WTC11 (cell line): ENCODE data around the gene SMIM29. TPM values are rescaled to one million over a fixed set of nuclear protein-coding genes. Genes with fewer than 3 reads are reported as not detected.

Experiments
- ATAC-seq: fragments of 200-7000 bp; cut with Tn5 transposase; 2 replicates; pipeline ENCODE4 v1.10.0; 2021; ENCODE audit warnings: mild to moderate bottlenecking, moderate library complexity
- CTCF ChIA-PET: fragments of 300-600 bp; sonication (Branson Sonifier 250); formaldehyde crosslinking; loops from one replicate; lab custom pipeline; 2021; ENCODE audit warnings: antibody characterized with exemption; lab: Charles Lee
- POLR2A ChIA-PET: fragments of 350-600 bp; sonication (Branson Sonifier 250); formaldehyde crosslinking; loops from one replicate; lab custom pipeline; 2021; ENCODE audit warnings: antibody characterized with exemption; lab: Charles Lee
- DNase-seq: peaks from one replicate; pipeline ENCODE4 v3.0.0; 2021; ENCODE audit warnings: low spot score
- H3K27ac Mint-ChIP-seq: 2 replicates; pipeline ENCODE4 v1.8.0; 2021; ENCODE audit warnings: mixed read lengths
- H3K27me3 Mint-ChIP-seq: 2 replicates; pipeline ENCODE4 v1.8.0; 2021; ENCODE audit warnings: low read depth, mild to moderate bottlenecking, moderate library complexity, mixed read lengths
- H3K36me3 Mint-ChIP-seq: 2 replicates; pipeline ENCODE4 v1.8.0; 2021; ENCODE audit warnings: mixed read lengths
- H3K4me1 Mint-ChIP-seq: 2 replicates; pipeline ENCODE4 v1.8.0; 2022; ENCODE audit warnings: mixed read lengths
- H3K4me3 Mint-ChIP-seq: 2 replicates; pipeline ENCODE4 v1.8.0; 2021; ENCODE audit warnings: mild to moderate bottlenecking, moderate library complexity, mixed read lengths
- H3K9me3 Mint-ChIP-seq: 2 replicates; pipeline ENCODE4 v1.8.0; 2021; ENCODE audit warnings: mixed read lengths
- ATF2 ChIP-seq: sonication (generic); formaldehyde crosslinking; IDR thresholded peaks from 2 replicates; pipeline ENCODE4 v1.8.1; 2022; ENCODE audit warnings: low read depth, missing genetic modification reagents, borderline replicate concordance
- ESRRA ChIP-seq: sonication (generic); formaldehyde crosslinking; IDR thresholded peaks from 2 replicates; pipeline ENCODE4 v1.8.1; 2022; ENCODE audit warnings: mild to moderate bottlenecking, missing genetic modification reagents, borderline replicate concordance
- FOXP1 ChIP-seq: sonication (generic); formaldehyde crosslinking; IDR thresholded peaks from 2 replicates; pipeline ENCODE4 v1.8.0; 2022; ENCODE audit warnings: missing genetic modification reagents, mild to moderate bottlenecking, moderate library complexity, borderline replicate concordance
- GTF2I ChIP-seq: fragments of 250-450 bp; sonication (Bioruptor Pico); conservative IDR thresholded peaks from 2 replicates; pipeline ENCODE4 v1.4.0; 2021; ENCODE audit warnings: mild to moderate bottlenecking
- MAX ChIP-seq: sonication (generic); formaldehyde crosslinking; IDR thresholded peaks from 2 replicates; pipeline ENCODE4 v1.8.0; 2022; ENCODE audit warnings: mild to moderate bottlenecking, missing genetic modification reagents
- NFYB ChIP-seq: sonication (generic); formaldehyde crosslinking; conservative IDR thresholded peaks from 2 replicates; pipeline ENCODE4 v1.8.0; 2022; ENCODE audit warnings: low read depth, missing genetic modification reagents
- SMAD4 ChIP-seq: sonication (generic); formaldehyde crosslinking; IDR thresholded peaks from 2 replicates; pipeline ENCODE4 v1.8.0; 2022; ENCODE audit warnings: mild to moderate bottlenecking, missing genetic modification reagents
- SP1 ChIP-seq: sonication (generic); formaldehyde crosslinking; conservative IDR thresholded peaks from 2 replicates; pipeline ENCODE4 v1.8.1; 2022; ENCODE audit warnings: missing genetic modification reagents
- STAT6 ChIP-seq: sonication (generic); formaldehyde crosslinking; conservative IDR thresholded peaks from 2 replicates; pipeline ENCODE4 v1.8.1; 2023; ENCODE audit warnings: mild to moderate bottlenecking, low read depth, missing genetic modification reagents, moderate library complexity
- TEAD4 ChIP-seq: sonication (generic); formaldehyde crosslinking; IDR thresholded peaks from 2 replicates; pipeline ENCODE4 v1.8.0; 2022; ENCODE audit warnings: mild to moderate bottlenecking, missing genetic modification reagents
- ZNF232 ChIP-seq: sonication (generic); formaldehyde crosslinking; IDR thresholded peaks from 2 replicates; pipeline ENCODE4 v1.8.0; 2022; ENCODE audit warnings: mild to moderate bottlenecking, missing genetic modification reagents
- ZNF317 ChIP-seq: sonication (generic); formaldehyde crosslinking; IDR thresholded peaks from 2 replicates; pipeline ENCODE4 v1.8.1; 2023; ENCODE audit warnings: low read depth, mild to moderate bottlenecking, moderate library complexity, missing genetic modification reagents, borderline replicate concordance
- ZSCAN18 ChIP-seq: fragments of 250-450 bp; sonication (Bioruptor Pico); IDR thresholded peaks from 2 replicates; pipeline ENCODE4 v2.1.2; 2022; ENCODE audit warnings: mild to moderate bottlenecking, moderate library complexity
- total RNA-seq: library from RNA; stranded (reverse); gene quantifications from 3 replicates; pipeline ENCODE4 v1.2.3, GENCODE V29; 2021
- TF ChIP-seq, protein P1 (sequence below): sonication (generic); formaldehyde crosslinking; IDR thresholded peaks from 2 replicates; pipeline ENCODE4 v1.8.1; 2023; ENCODE audit warnings: mild to moderate bottlenecking, missing genetic modification reagents
- TF ChIP-seq, protein P2 (sequence below): sonication (generic); formaldehyde crosslinking; IDR thresholded peaks from 2 replicates; pipeline ENCODE4 v1.8.0; 2023; ENCODE audit warnings: missing genetic modification reagents
- TF ChIP-seq, protein P3 (sequence below): sonication (generic); formaldehyde crosslinking; IDR thresholded peaks from 2 replicates; pipeline ENCODE4 v1.8.1; 2023; ENCODE audit warnings: mild to moderate bottlenecking, missing genetic modification reagents, moderate library complexity
- TF ChIP-seq, protein P4 (sequence below): sonication (generic); formaldehyde crosslinking; IDR thresholded peaks from 2 replicates; pipeline ENCODE4 v1.8.1; 2023; ENCODE audit warnings: mild to moderate bottlenecking, missing genetic modification reagents
- TF ChIP-seq, protein P5 (sequence below): fragments of 250-450 bp; sonication (Bioruptor Pico); IDR thresholded peaks from 2 replicates; pipeline ENCODE4 v1.9.0; 2021; ENCODE audit warnings: mild to moderate bottlenecking, borderline replicate concordance

SMIM29 gene
- total RNA-seq, 1 experiment from 2014 or later: 11.7 TPM

- Mint-ChIP-seq H3K27ac (peak overlapping the region; percentile 84; the same call in 1 of the 2 replicates), H3K4me1 (peaks cover 57% of the 10 kb centered on the region), H3K4me3 (no peak overlapping the region), H3K9me3 (no peaks in the 10 kb centered on the region), H3K27me3 (no peaks in the 10 kb centered on the region; the same call in 1 of the 2 replicates), H3K36me3 (no peaks in the 10 kb centered on the region)
- ChIA-PET POLR2A (no interaction called here), CTCF (no interaction called here)
- TF ChIP-seq, protein P1, sequence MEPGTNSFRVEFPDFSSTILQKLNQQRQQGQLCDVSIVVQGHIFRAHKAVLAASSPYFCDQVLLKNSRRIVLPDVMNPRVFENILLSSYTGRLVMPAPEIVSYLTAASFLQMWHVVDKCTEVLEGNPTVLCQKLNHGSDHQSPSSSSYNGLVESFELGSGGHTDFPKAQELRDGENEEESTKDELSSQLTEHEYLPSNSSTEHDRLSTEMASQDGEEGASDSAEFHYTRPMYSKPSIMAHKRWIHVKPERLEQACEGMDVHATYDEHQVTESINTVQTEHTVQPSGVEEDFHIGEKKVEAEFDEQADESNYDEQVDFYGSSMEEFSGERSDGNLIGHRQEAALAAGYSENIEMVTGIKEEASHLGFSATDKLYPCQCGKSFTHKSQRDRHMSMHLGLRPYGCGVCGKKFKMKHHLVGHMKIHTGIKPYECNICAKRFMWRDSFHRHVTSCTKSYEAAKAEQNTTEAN (CRISPR knock-in tag): no peak
- TF ChIP-seq GTF2I (0 out of 2 replicates have a peak, but pooled peaks have one; percentile 33), NFYB (CRISPR knock-in tag) (no peak)
- DNase-seq (no peak), ATAC-seq (no peak)
Measured at GRCh38 chr6:34230653-34231371, 18.0 kb downstream of the SMIM29 start.

DNA sequence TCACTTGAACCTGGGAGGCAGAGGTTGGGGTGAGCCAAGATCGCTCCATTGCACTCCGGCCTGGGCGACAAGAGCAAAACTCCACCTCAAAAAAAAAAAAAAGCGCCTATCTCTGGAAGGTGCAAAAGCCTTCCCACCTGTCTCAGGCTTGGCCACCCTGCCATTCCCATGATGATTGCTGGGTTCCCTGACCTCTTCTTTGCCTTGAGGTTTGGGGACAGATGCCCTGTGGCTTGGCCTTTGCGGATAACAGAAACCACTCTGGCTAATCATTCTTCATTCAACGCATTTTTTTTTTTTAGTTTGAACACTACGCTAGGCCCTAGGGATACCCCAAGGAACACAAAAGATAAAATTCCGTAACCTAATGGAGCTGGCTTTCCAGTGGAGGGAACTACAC lies 18.9 kb downstream of the SMIM29 start:
- no peaks in the 10 kb centered on the region; the same call in 1 of the 2 replicates for H3K27me3 Mint-ChIP-seq
- ChIA-PET CTCF (no interaction called here), POLR2A (interaction anchor here (0.8 kb wide), 1 partner anchor 14 kb away, joined by 3 read pairs; no protein-coding TSS in a partner anchor)
- ATAC-seq (no peak), DNase-seq (no peak)
- H3K9me3 Mint-ChIP-seq: no peaks in the 10 kb centered on the region
- no peak overlapping the region for H3K27ac Mint-ChIP-seq
- H3K4me3 Mint-ChIP-seq: no peak overlapping the region
- H3K36me3 Mint-ChIP-seq: no peaks in the 10 kb centered on the region
- H3K4me1 Mint-ChIP-seq: peaks cover 62% of the 10 kb centered on the region
- TF ChIP-seq ZSCAN18 (CRISPR knock-in tag) (no peak), FOXP1 (CRISPR knock-in tag) (no peak), TEAD4 (no peak), SMAD4 (CRISPR knock-in tag) (no peak), ZNF232 (CRISPR knock-in tag) (no peak), ZNF317 (CRISPR knock-in tag) (no peak), SP1 (no peak), ATF2 (CRISPR knock-in tag) (no peak), STAT6 (CRISPR knock-in tag) (no peak), MAX (CRISPR knock-in tag) (no peak), ESRRA (CRISPR knock-in tag) (no peak)
- TF ChIP-seq, protein P2, sequence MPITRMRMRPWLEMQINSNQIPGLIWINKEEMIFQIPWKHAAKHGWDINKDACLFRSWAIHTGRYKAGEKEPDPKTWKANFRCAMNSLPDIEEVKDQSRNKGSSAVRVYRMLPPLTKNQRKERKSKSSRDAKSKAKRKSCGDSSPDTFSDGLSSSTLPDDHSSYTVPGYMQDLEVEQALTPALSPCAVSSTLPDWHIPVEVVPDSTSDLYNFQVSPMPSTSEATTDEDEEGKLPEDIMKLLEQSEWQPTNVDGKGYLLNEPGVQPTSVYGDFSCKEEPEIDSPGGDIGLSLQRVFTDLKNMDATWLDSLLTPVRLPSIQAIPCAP (CRISPR knock-in tag): no peak
- TF ChIP-seq, protein P3, sequence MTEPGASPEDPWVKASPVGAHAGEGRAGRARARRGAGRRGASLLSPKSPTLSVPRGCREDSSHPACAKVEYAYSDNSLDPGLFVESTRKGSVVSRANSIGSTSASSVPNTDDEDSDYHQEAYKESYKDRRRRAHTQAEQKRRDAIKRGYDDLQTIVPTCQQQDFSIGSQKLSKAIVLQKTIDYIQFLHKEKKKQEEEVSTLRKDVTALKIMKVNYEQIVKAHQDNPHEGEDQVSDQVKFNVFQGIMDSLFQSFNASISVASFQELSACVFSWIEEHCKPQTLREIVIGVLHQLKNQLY: no peak
- TF ChIP-seq, protein P4, sequence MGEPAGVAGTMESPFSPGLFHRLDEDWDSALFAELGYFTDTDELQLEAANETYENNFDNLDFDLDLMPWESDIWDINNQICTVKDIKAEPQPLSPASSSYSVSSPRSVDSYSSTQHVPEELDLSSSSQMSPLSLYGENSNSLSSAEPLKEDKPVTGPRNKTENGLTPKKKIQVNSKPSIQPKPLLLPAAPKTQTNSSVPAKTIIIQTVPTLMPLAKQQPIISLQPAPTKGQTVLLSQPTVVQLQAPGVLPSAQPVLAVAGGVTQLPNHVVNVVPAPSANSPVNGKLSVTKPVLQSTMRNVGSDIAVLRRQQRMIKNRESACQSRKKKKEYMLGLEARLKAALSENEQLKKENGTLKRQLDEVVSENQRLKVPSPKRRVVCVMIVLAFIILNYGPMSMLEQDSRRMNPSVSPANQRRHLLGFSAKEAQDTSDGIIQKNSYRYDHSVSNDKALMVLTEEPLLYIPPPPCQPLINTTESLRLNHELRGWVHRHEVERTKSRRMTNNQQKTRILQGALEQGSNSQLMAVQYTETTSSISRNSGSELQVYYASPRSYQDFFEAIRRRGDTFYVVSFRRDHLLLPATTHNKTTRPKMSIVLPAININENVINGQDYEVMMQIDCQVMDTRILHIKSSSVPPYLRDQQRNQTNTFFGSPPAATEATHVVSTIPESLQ (CRISPR knock-in tag): no peak
- TF ChIP-seq, protein P5, sequence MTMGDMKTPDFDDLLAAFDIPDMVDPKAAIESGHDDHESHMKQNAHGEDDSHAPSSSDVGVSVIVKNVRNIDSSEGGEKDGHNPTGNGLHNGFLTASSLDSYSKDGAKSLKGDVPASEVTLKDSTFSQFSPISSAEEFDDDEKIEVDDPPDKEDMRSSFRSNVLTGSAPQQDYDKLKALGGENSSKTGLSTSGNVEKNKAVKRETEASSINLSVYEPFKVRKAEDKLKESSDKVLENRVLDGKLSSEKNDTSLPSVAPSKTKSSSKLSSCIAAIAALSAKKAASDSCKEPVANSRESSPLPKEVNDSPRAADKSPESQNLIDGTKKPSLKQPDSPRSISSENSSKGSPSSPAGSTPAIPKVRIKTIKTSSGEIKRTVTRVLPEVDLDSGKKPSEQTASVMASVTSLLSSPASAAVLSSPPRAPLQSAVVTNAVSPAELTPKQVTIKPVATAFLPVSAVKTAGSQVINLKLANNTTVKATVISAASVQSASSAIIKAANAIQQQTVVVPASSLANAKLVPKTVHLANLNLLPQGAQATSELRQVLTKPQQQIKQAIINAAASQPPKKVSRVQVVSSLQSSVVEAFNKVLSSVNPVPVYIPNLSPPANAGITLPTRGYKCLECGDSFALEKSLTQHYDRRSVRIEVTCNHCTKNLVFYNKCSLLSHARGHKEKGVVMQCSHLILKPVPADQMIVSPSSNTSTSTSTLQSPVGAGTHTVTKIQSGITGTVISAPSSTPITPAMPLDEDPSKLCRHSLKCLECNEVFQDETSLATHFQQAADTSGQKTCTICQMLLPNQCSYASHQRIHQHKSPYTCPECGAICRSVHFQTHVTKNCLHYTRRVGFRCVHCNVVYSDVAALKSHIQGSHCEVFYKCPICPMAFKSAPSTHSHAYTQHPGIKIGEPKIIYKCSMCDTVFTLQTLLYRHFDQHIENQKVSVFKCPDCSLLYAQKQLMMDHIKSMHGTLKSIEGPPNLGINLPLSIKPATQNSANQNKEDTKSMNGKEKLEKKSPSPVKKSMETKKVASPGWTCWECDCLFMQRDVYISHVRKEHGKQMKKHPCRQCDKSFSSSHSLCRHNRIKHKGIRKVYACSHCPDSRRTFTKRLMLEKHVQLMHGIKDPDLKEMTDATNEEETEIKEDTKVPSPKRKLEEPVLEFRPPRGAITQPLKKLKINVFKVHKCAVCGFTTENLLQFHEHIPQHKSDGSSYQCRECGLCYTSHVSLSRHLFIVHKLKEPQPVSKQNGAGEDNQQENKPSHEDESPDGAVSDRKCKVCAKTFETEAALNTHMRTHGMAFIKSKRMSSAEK (CRISPR knock-in tag): no peak
